IMR-90 (cell line): ENCODE data around the gene ITLN1. TPM values are rescaled to one million over a fixed set of nuclear protein-coding genes. Genes with fewer than 3 reads are reported as not detected.
"Not testable (repeated sequence)": the region's sequence is repeated elsewhere in the genome, so short reads cannot be mapped to it uniquely, and the experiment has no call there.

Source experiments
- ATAC-seq: fragments of 200-7000 bp; cut with Tn5 transposase; 2 replicates; pipeline ENCODE4 v1.9.1; 2020; ENCODE audit warnings: low read depth, mild to moderate bottlenecking, moderate library complexity
- BruUV-seq: library from RNA; stranded (reverse); fragments of 400-500 nt; replicated peaks from 2 replicates; lab custom pipeline; 2021; lab: Mats Ljungman, UMichigan
- CTCF ChIA-PET: fragments of 300-600 bp; formaldehyde crosslinking; extraction: SDS; loops from one replicate; lab custom pipeline; 2021; ENCODE audit warnings: antibody characterized with exemption; lab: Yijun Ruan, JAX
- POLR2A ChIA-PET: fragments of 300-600 bp; sonication (Branson Sonifier 250); formaldehyde crosslinking; loops from one replicate; lab custom pipeline; 2022; ENCODE audit warnings: antibody characterized with exemption; ENCODE audit not compliant: unreplicated experiment; lab: Charles Lee
- DNase-seq: peaks from one replicate; pipeline ENCODE4 v3.0.0; 2013
- H2AFZ ChIP-seq: replicated peaks from 2 replicates; pipeline ENCODE3; 2013; ENCODE audit warnings: low read length, mild to moderate bottlenecking; ENCODE audit not compliant: poor library complexity
- H2AK5ac ChIP-seq: 2 replicates; pipeline ENCODE4 v1.6.1; 2013; ENCODE audit warnings: low read depth, low read length, inconsistent platforms
- H2AK9ac ChIP-seq: replicated peaks from 2 replicates; pipeline ENCODE3; 2013; ENCODE audit warnings: mild to moderate bottlenecking, low read depth, low read length, moderate library complexity; ENCODE audit not compliant: poor library complexity
- H2BK120ac ChIP-seq: 2 replicates; pipeline ENCODE4 v1.6.1; 2013; ENCODE audit warnings: low read depth, low read length, inconsistent platforms
- H2BK15ac ChIP-seq: 3 replicates; pipeline ENCODE4 v1.6.1; 2013; ENCODE audit warnings: low read depth, low read length, inconsistent platforms
- H2BK20ac ChIP-seq: 2 replicates; pipeline ENCODE4 v1.6.1; 2013; ENCODE audit warnings: low read depth, mild to moderate bottlenecking, inconsistent platforms, low read length, moderate library complexity
- H2BK5ac ChIP-seq: 2 replicates; pipeline ENCODE4 v1.6.1; 2013; ENCODE audit warnings: mild to moderate bottlenecking, low read depth, low read length, inconsistent platforms; ENCODE audit not compliant: poor library complexity, severe bottlenecking
- H3K14ac ChIP-seq: replicated peaks from 2 replicates; pipeline ENCODE4 v1.6.1; 2013; ENCODE audit warnings: low read depth, low read length, inconsistent platforms
- H3K18ac ChIP-seq: 2 replicates; pipeline ENCODE4 v1.6.1; 2013; ENCODE audit warnings: low read depth, low read length, control low read depth
- H3K23ac ChIP-seq: 2 replicates; pipeline ENCODE4 v1.6.1; 2013; ENCODE audit warnings: low read depth, low read length, inconsistent platforms
- H3K27ac ChIP-seq: 2 replicates; pipeline ENCODE4 v1.5.1; 2013; ENCODE audit warnings: mild to moderate bottlenecking, control low read depth, low read length; ENCODE audit not compliant: insufficient read depth
- H3K27me3 ChIP-seq: 2 replicates; pipeline ENCODE4 v1.6.1; 2013; ENCODE audit warnings: low read length; ENCODE audit not compliant: control insufficient read depth, insufficient read depth
- H3K36me3 ChIP-seq: 2 replicates; pipeline ENCODE4 v1.6.1; 2013; ENCODE audit warnings: low read length, mixed read lengths; ENCODE audit not compliant: control insufficient read depth, insufficient read depth
- H3K4ac ChIP-seq: 2 replicates; pipeline ENCODE4 v1.6.1; 2013; ENCODE audit warnings: low read depth, low read length, inconsistent platforms
- H3K4me1 ChIP-seq: 2 replicates; pipeline ENCODE4 v1.6.1; 2013; ENCODE audit warnings: low read length, mixed read lengths; ENCODE audit not compliant: control insufficient read depth, insufficient read depth
- H3K4me2 ChIP-seq: 2 replicates; pipeline ENCODE4 v1.6.1; 2013; ENCODE audit warnings: low read depth, mild to moderate bottlenecking, control low read depth, low read length, moderate library complexity
- H3K4me3 ChIP-seq: 2 replicates; pipeline ENCODE4 v1.5.1; 2013; ENCODE audit warnings: low read depth, mild to moderate bottlenecking, control low read depth, low read length, moderate library complexity; ENCODE audit not compliant: insufficient read depth
- H3K56ac ChIP-seq: 2 replicates; pipeline ENCODE4 v1.6.1; 2013; ENCODE audit warnings: low read length, inconsistent platforms; ENCODE audit not compliant: insufficient read depth; ENCODE audit errors: extremely low read depth
- H3K79me1 ChIP-seq, 2 experiments: 2 replicates each; pipeline ENCODE4 v1.6.1; 2013; ENCODE audit warnings: low read length in 2 of 2, inconsistent platforms in 1 of 2, low read depth in 1 of 2
- H3K9ac ChIP-seq: 2 replicates; pipeline ENCODE4 v1.6.1; 2013; ENCODE audit warnings: low read depth, low read length, control low read depth
- H3K9me1 ChIP-seq: 2 replicates; pipeline ENCODE4 v1.6.1; 2013; ENCODE audit warnings: low read length, inconsistent platforms; ENCODE audit not compliant: insufficient read depth
- H3K9me3 ChIP-seq: 2 replicates; pipeline ENCODE4 v1.6.1; 2013; ENCODE audit warnings: low read length; ENCODE audit not compliant: control insufficient read depth, insufficient read depth
- H4K20me1 ChIP-seq: 2 replicates; pipeline ENCODE4 v1.6.1; 2013; ENCODE audit warnings: low read length, inconsistent platforms; ENCODE audit not compliant: insufficient read depth
- H4K5ac ChIP-seq: 2 replicates; pipeline ENCODE4 v1.6.1; 2013; ENCODE audit warnings: mild to moderate bottlenecking, low read depth, low read length, control low read depth
- H4K8ac ChIP-seq, 2 experiments: 2 replicates each; pipeline ENCODE4 v1.6.1; 2013; ENCODE audit warnings: low read depth in 2 of 2, low read length in 2 of 2, control low read depth in 1 of 2, inconsistent platforms in 1 of 2
- H4K91ac ChIP-seq: 2 replicates; pipeline ENCODE4 v1.6.1; 2013; ENCODE audit warnings: low read depth, low read length, inconsistent platforms; ENCODE audit not compliant: insufficient read depth
- BHLHE40 ChIP-seq: fragments of 150-350 bp; IDR thresholded peaks from 2 replicates; pipeline ENCODE4 v1.6.1; 2016; ENCODE audit warnings: mild to moderate bottlenecking, low read depth, low read length
- MAFK ChIP-seq: IDR thresholded peaks from 2 replicates; pipeline ENCODE4 v1.6.1; 2012; ENCODE audit warnings: low read depth, low read length, improper control_type of control experiment
- MAZ ChIP-seq: IDR thresholded peaks from 2 replicates; pipeline ENCODE4 v1.6.1; 2012; ENCODE audit warnings: low read depth, mild to moderate bottlenecking, low read length, improper control_type of control experiment, moderate library complexity, borderline replicate concordance
- NFE2L2 ChIP-seq: fragments of 150-350 bp; IDR thresholded peaks from 2 replicates; pipeline ENCODE4 v1.6.1; 2016; ENCODE audit warnings: low read depth, mild to moderate bottlenecking, low read length
- RFX5 ChIP-seq: IDR thresholded peaks from 2 replicates; pipeline ENCODE4 v1.8.0; 2012; ENCODE audit warnings: low read depth, mild to moderate bottlenecking, low read length, moderate library complexity
- WGBS, 2 experiments: methylation state at CpG; one replicate each; pipeline versions ENCODE4 v1.1.5 to v1.1.7; 2013; ENCODE audit warnings: missing lambda C conversion rate in 2 of 2; ENCODE audit not compliant: insufficient read length in 1 of 2; ENCODE audit errors: extremely low coverage in 2 of 2; 5-methylcytosine and 5-hydroxymethylcytosine counted together
- dilution Hi-C: fragments of 300-500 bp; cut with HindIII; formaldehyde crosslinking; loops from one replicate; pipeline ENCODE4 v1.14.3; 2018; ENCODE audit warnings: low sequenced_read_pairs; ENCODE audit not compliant: unreplicated experiment
- in situ Hi-C: fragments of 300-500 bp; cut with MboI; formaldehyde crosslinking; loops from 3 replicates; pipeline ENCODE4 v1.14.3; 2019; ENCODE audit warnings: low sequenced_read_pairs, inconsistent platforms, mixed read lengths
- intact Hi-C: fragments of 100-400 bp; cut with micrococcal nuclease; formaldehyde crosslinking; loops from 2 replicates; pipeline ENCODE4 v1.10.0; 2022
- polyA plus RNA-seq, 3 experiments: library from polyadenylated mRNA; depleted of rRNA; stranded (reverse); fragments of >200 nt; gene quantifications; 2 replicates each; pipeline ENCODE4 v1.2.3, GENCODE V29; 2012; ENCODE audit warnings: low replicate concordance in 1 of 3
- total RNA-seq: library from RNA; depleted of rRNA; stranded (reverse); fragments of >200 nt; gene quantifications from 2 replicates; pipeline ENCODE4 v1.2.3, GENCODE V29; 2012

Gene ITLN1
- total and polyA plus RNA-seq, 2 of the 4 experiments (the other 2 are of a cell fraction): not detected

GRCh38 chr1:160924791-160925651 lies 40.0 kb upstream of the ITLN1 start (continued):
- no peak for TF ChIP-seq MAZ

DNA sequence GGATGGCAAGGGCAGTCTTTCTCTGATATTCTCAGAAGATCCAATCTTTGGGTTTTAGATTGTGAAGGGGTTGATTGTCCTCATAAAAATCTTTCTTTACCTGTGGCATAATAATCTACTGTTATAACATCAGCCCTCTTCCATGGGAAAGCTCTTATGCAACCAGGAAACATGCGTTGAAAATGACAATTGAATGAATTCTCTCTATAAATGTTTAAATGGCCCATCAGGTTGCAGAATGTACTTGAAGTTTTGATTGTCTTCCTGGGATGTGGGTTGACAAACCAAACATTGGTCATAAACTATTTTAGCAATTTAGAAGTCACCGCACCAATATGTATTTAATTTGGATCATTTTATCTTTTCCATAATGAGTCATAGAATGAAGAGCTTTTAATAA lies 31.7 kb upstream of the ITLN1 start:
- CTCF ChIA-PET: no interaction called here
- H2AFZ ChIP-seq: no peak overlapping the region
- H3K4ac ChIP-seq: no peak overlapping the region
- H3K14ac ChIP-seq: no peak overlapping the region
- POLR2A ChIA-PET: no interaction called here
- no peak overlapping the region for H3K27ac ChIP-seq
- intact Hi-C loops: no loop called here
- H3K4me2 ChIP-seq: no peak overlapping the region
- no peak overlapping the region for H2BK20ac ChIP-seq
- WGBS, 2 experiments: no CpG with 5 or more reads among the region's 2 CpGs
- no peak overlapping the region for H3K23ac ChIP-seq
- H3K36me3 ChIP-seq: no peaks in the 10 kb centered on the region
- DNase-seq (no peak), ATAC-seq (no peak)
- no peak overlapping the region for H3K18ac ChIP-seq
- H3K79me1 ChIP-seq: no peaks in the 10 kb centered on the region
- BruUV-seq: no TSS peak
- no peak overlapping the region for H2BK15ac ChIP-seq
- H4K91ac ChIP-seq: no peak overlapping the region
- H2AK9ac ChIP-seq: no peak overlapping the region
- no peak overlapping the region for H4K8ac ChIP-seq
- no peaks in the 10 kb centered on the region for H3K4me1 ChIP-seq
- in situ Hi-C loops: no loop called here
- dilution Hi-C loops: no loop called here
- TF ChIP-seq RFX5 (no peak), BHLHE40 (no peak), MAFK (no peak), NFE2L2 (no peak), MAZ (no peak)
- no peaks in the 10 kb centered on the region for H3K9me1 ChIP-seq
- H4K5ac ChIP-seq: no peak overlapping the region
- H3K4me3 ChIP-seq: no peak overlapping the region
- no peak overlapping the region for H3K56ac ChIP-seq
- no peak overlapping the region for H2BK120ac ChIP-seq
- H2AK5ac ChIP-seq: no peak overlapping the region
- no peaks in the 10 kb centered on the region for H3K9me3 ChIP-seq
- no peak overlapping the region for H2BK5ac ChIP-seq
- no peaks in the 10 kb centered on the region for H3K27me3 ChIP-seq
- H4K20me1 ChIP-seq: no peaks in the 10 kb centered on the region
- no peak overlapping the region for H3K9ac ChIP-seq

DNA sequence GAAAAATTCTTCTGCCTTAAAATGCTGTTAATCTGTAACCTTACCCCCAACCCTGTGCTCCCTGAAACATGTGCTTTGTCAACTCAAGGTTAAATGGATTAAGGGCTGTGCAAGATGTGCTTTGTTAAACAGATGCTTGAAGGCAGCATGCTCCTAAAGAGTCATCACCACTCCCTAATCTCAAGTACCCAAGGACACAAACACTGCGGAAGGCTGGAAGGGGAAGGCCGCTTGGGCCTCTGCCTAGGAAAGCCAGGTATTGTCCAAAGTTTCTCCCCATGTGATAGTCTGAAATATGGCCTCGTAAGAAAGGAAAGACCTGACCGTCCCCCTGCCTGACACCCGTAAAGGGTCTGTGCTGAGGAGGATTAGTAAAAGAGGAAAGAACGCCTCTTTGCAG lies 28.2 kb upstream of the ITLN1 start:
- H3K9ac ChIP-seq, H3K4ac ChIP-seq, H3K4me1 ChIP-seq, CTCF ChIA-PET, H3K14ac ChIP-seq, H2AFZ ChIP-seq, H3K18ac ChIP-seq, ATAC-seq, H3K56ac ChIP-seq, H3K9me3 ChIP-seq, dilution Hi-C loops, H3K27me3 ChIP-seq, DNase-seq, H4K91ac ChIP-seq, H2BK120ac ChIP-seq, H4K5ac ChIP-seq, H3K23ac ChIP-seq, H3K4me2 ChIP-seq, H2BK5ac ChIP-seq, H4K20me1 ChIP-seq, H2BK15ac ChIP-seq, H4K8ac ChIP-seq, H3K36me3 ChIP-seq, H2AK5ac ChIP-seq, H3K4me3 ChIP-seq, H2BK20ac ChIP-seq, BruUV-seq, H3K79me1 ChIP-seq, H3K9me1 ChIP-seq, H3K27ac ChIP-seq, POLR2A ChIA-PET, in situ Hi-C loops, H2AK9ac ChIP-seq, intact Hi-C loops: not testable (repeated sequence)
- no CpG with 5 or more reads among the region's 6 CpGs for whole genome bisulfite sequencing, 2 experiments
